SK-N-SH (cell line): ENCODE measurements around the gene ZNF587. TPM values are rescaled to one million over a fixed set of nuclear protein-coding genes. Genes with fewer than 3 reads are reported as not detected.
"Not testable (repeated sequence)": the region's sequence is repeated elsewhere in the genome, so short reads cannot be mapped to it uniquely, and the experiment has no call there.

ENCODE experiments used
- CTCF ChIA-PET: fragments of 300-600, 350-600 bp; formaldehyde crosslinking; extraction: SDS; loops from one replicate; lab custom pipeline; 2021; lab: Yijun Ruan, JAX
- POLR2A ChIA-PET: fragments of 350-600 bp; sonication (Branson Sonifier 250); formaldehyde crosslinking; extraction: SDS; loops from one replicate; lab custom pipeline; 2020; ENCODE audit warnings: antibody characterized with exemption, inconsistent platforms; lab: Yijun Ruan, JAX
- DNase-seq: peaks from one replicate; pipeline ENCODE4 v3.0.0; 2012
- H2AFZ ChIP-seq: fragments of 200-600 bp; sonication (generic); 2 replicates; pipeline ENCODE4 v1.8.1; 2016; ENCODE audit warnings: antibody characterized with exemption, mild to moderate bottlenecking, low read depth
- H3F3A ChIP-seq: fragments of 200-600 bp; sonication (generic); replicated peaks from 2 replicates; pipeline ENCODE3; 2016; ENCODE audit warnings: antibody characterized with exemption, mild to moderate bottlenecking; ENCODE audit not compliant: insufficient read depth
- H3K27ac ChIP-seq, 2 experiments: fragments of 200-500 bp in 1 of 2; fragments of 200-600 bp in 1 of 2; sonication (Bioruptor generic) in 1 of 2; sonication (generic), shearing (Covaris generic) in 1 of 2; 2 replicates each; pipeline versions ENCODE4 v1.5.1 to v1.6.1; 2014 to 2016; ENCODE audit warnings: low read depth in 2 of 2, inconsistent platforms in 1 of 2, low read length in 1 of 2, mild to moderate bottlenecking in 1 of 2, mixed read lengths in 1 of 2
- H3K27me3 ChIP-seq: fragments of 200-600 bp; sonication (generic), shearing (Covaris generic); 2 replicates; pipeline ENCODE4 v1.6.1; 2016; ENCODE audit warnings: mixed run types; ENCODE audit not compliant: insufficient read depth
- H3K36me3 ChIP-seq, 2 experiments: fragments of 200-500 bp in 1 of 2; fragments of 200-600 bp in 1 of 2; sonication (Bioruptor generic) in 1 of 2; sonication (generic) in 1 of 2; replicated peaks in 1 of 2; 2 replicates each; pipeline versions ENCODE3 to v1.5.1; 2014 to 2016; ENCODE audit warnings: low read length in 1 of 2, mild to moderate bottlenecking in 1 of 2; ENCODE audit not compliant: insufficient read depth in 2 of 2, control insufficient read depth in 1 of 2
- H3K4me1 ChIP-seq, 2 experiments: fragments of 200-500 bp in 1 of 2; fragments of 200-600 bp in 1 of 2; sonication (Bioruptor generic) in 1 of 2; sonication (generic), shearing (Covaris generic) in 1 of 2; 2 replicates each; pipeline versions ENCODE4 v1.5.1 to v1.6.1; 2014 to 2016; ENCODE audit warnings: low read depth in 1 of 2, low read length in 1 of 2, mixed run types in 1 of 2; ENCODE audit not compliant: insufficient read depth in 2 of 2, control insufficient read depth in 1 of 2
- H3K4me2 ChIP-seq: fragments of 200-600 bp; sonication (generic), shearing (Covaris generic); 2 replicates; pipeline ENCODE4 v1.6.1; 2017; ENCODE audit warnings: mixed run types
- H3K4me3 ChIP-seq, 2 experiments: fragments of 200-500 bp in 1 of 2; fragments of 200-600 bp in 1 of 2; sonication (Bioruptor generic) in 1 of 2; sonication (generic), shearing (Covaris generic) in 1 of 2; 2 replicates each; pipeline versions ENCODE4 v1.5.1 to v1.8.1; 2014 to 2016; ENCODE audit warnings: low read depth in 2 of 2, inconsistent platforms in 1 of 2, low read length in 1 of 2, mild to moderate bottlenecking in 1 of 2, mixed read lengths in 1 of 2, moderate library complexity in 1 of 2
- H3K79me2 ChIP-seq: fragments of 200-600 bp; sonication (generic); 2 replicates; pipeline ENCODE4 v1.8.1; 2017; ENCODE audit warnings: mild to moderate bottlenecking; ENCODE audit not compliant: insufficient read depth
- H3K9ac ChIP-seq: fragments of 200-600 bp; sonication (generic); 2 replicates; pipeline ENCODE4 v1.6.1; 2017; ENCODE audit warnings: mixed run types
- H3K9me2 ChIP-seq: fragments of 200-600 bp; sonication (generic); 2 replicates; pipeline ENCODE4 v1.6.1; 2017; ENCODE audit warnings: mixed run types
- H3K9me3 ChIP-seq: fragments of 200-600 bp; sonication (generic); 2 replicates; pipeline ENCODE4 v1.6.1; 2017; ENCODE audit warnings: mixed run types, mild to moderate bottlenecking, moderate library complexity
- H4K20me1 ChIP-seq: fragments of 200-600 bp; sonication (generic); 2 replicates; pipeline ENCODE4 v1.6.1; 2017; ENCODE audit warnings: mild to moderate bottlenecking, mixed run types; ENCODE audit not compliant: insufficient read depth
- ELF1 ChIP-seq: IDR thresholded peaks from 2 replicates; pipeline ENCODE4 v1.4.0; 2012
- FOSL2 ChIP-seq: IDR thresholded peaks from 2 replicates; pipeline ENCODE4 v1.4.0; 2012; ENCODE audit warnings: low read depth, mild to moderate bottlenecking, moderate library complexity, borderline replicate concordance
- FOXJ3 ChIP-seq: sonication (generic); formaldehyde crosslinking; IDR thresholded peaks from 2 replicates; pipeline ENCODE4 v1.5.1; 2020; ENCODE audit warnings: mild to moderate bottlenecking, missing genetic modification reagents
- FOXM1 ChIP-seq: IDR thresholded peaks from 2 replicates; pipeline ENCODE4 v1.4.0; 2012; ENCODE audit warnings: low read depth, mild to moderate bottlenecking
- JUND ChIP-seq: IDR thresholded peaks from 2 replicates; pipeline ENCODE4 v1.4.0; 2012
- MEF2A ChIP-seq: IDR thresholded peaks from 2 replicates; pipeline ENCODE4 v1.4.0; 2012; ENCODE audit warnings: low read depth, borderline replicate concordance
- RAD21 ChIP-seq: IDR thresholded peaks from 2 replicates; pipeline ENCODE4 v1.6.1; 2012; ENCODE audit warnings: mild to moderate bottlenecking, low read length
- RFX5 ChIP-seq: IDR thresholded peaks from 2 replicates; pipeline ENCODE4 v1.6.1; 2012; ENCODE audit warnings: mild to moderate bottlenecking, improper control_type of control experiment, low read length
- SMC3 ChIP-seq: IDR thresholded peaks from 2 replicates; pipeline ENCODE4 v1.6.1; 2012; ENCODE audit warnings: low read depth, low read length, improper control_type of control experiment
- TCF12 ChIP-seq: IDR thresholded peaks from 2 replicates; pipeline ENCODE4 v1.4.0; 2012
- TEAD4 ChIP-seq: IDR thresholded peaks from 2 replicates; pipeline ENCODE4 v1.4.0; 2012; ENCODE audit warnings: mild to moderate bottlenecking, borderline replicate concordance; ENCODE audit not compliant: insufficient read depth
- USF1 ChIP-seq: IDR thresholded peaks from 2 replicates; pipeline ENCODE4 v1.4.0; 2012; ENCODE audit warnings: low read depth, borderline replicate concordance
- USF2 ChIP-seq: fragments of 150-350 bp; IDR thresholded peaks from 2 replicates; pipeline ENCODE4 v1.6.1; 2017; ENCODE audit warnings: antibody characterized with exemption, low read length, low read depth, borderline replicate concordance
- YY1 ChIP-seq: IDR thresholded peaks from 2 replicates; pipeline ENCODE4 v1.4.0; 2012; ENCODE audit warnings: low read depth, mild to moderate bottlenecking
- WGBS: methylation state at CpG from one replicate; pipeline ENCODE4 v1.1.6; 2017; ENCODE audit warnings: low lambda C conversion rate; 5-methylcytosine and 5-hydroxymethylcytosine counted together
- polyA plus RNA-seq, 3 experiments: library from polyadenylated mRNA; depleted of rRNA; stranded (reverse); fragments of >200 nt; gene quantifications; 2 replicates each; pipeline ENCODE4 v1.2.3, GENCODE V29; 2012
- TF ChIP-seq, protein P1 (sequence below): fragments of 200-600 bp; sonication (generic); IDR thresholded peaks from 2 replicates; pipeline ENCODE4 v1.6.1; 2017; ENCODE audit warnings: antibody characterized with exemption, mild to moderate bottlenecking, moderate library complexity
- TF ChIP-seq, protein P2 (sequence below): IDR thresholded peaks from 2 replicates; pipeline ENCODE4 v1.4.0; 2012; ENCODE audit warnings: low read depth, borderline replicate concordance
- TF ChIP-seq, protein P3 (sequence below): fragments of 150-350 bp; IDR thresholded peaks from 2 replicates; pipeline ENCODE4 v1.6.1; 2016; ENCODE audit warnings: mild to moderate bottlenecking, low read depth, low read length

ZNF587 gene
- polyA plus RNA-seq, 1 of the 3 experiments (the other 2 are of a cell fraction): 7.4 TPM

DNA sequence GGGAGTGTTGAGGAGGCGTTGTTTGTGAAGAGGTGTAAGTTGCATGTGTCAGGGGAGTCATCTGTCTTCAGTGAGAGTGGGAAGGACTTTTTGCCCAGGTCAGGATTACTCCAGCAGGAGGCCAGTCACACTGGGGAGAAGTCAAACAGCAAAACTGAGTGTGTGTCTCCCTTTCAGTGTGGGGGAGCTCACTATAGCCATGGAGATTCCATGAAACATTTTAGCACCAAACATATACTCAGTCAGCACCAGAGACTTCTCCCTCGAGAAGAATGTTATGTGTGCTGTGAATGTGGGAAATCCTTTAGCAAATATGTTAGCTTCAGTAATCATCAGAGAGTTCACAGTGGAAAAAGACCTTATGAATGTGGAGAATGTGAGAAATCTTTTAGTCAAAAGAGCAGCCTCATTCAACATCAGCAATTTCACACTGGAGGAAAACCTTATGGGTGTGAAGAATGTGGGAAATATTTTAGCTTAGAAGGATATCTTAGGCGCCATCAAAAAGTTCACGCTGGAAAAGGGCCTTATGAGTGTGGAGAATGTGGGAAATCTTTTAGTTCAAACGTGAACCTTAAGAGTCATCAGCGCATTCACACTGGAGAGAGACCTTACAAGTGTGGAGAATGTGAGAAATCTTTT lies 8.4 kb upstream of the ZNF587 start:
- 83% methylated on average over 6 of the region's 6 CpGs for WGBS
- TF ChIP-seq TCF12 (no peak), RFX5 (no peak), FOXJ3 (CRISPR knock-in tag) (no peak), USF2 (no peak), TEAD4 (no peak), FOSL2 (no peak), USF1 (no peak), JUND (no peak), FOXM1 (no peak), SMC3 (no peak), MEF2A (no peak), ELF1 (no peak), YY1 (no peak), RAD21 (no peak)
- TF ChIP-seq, protein P1, sequence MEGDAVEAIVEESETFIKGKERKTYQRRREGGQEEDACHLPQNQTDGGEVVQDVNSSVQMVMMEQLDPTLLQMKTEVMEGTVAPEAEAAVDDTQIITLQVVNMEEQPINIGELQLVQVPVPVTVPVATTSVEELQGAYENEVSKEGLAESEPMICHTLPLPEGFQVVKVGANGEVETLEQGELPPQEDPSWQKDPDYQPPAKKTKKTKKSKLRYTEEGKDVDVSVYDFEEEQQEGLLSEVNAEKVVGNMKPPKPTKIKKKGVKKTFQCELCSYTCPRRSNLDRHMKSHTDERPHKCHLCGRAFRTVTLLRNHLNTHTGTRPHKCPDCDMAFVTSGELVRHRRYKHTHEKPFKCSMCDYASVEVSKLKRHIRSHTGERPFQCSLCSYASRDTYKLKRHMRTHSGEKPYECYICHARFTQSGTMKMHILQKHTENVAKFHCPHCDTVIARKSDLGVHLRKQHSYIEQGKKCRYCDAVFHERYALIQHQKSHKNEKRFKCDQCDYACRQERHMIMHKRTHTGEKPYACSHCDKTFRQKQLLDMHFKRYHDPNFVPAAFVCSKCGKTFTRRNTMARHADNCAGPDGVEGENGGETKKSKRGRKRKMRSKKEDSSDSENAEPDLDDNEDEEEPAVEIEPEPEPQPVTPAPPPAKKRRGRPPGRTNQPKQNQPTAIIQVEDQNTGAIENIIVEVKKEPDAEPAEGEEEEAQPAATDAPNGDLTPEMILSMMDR: no peak
- TF ChIP-seq, protein P2, sequence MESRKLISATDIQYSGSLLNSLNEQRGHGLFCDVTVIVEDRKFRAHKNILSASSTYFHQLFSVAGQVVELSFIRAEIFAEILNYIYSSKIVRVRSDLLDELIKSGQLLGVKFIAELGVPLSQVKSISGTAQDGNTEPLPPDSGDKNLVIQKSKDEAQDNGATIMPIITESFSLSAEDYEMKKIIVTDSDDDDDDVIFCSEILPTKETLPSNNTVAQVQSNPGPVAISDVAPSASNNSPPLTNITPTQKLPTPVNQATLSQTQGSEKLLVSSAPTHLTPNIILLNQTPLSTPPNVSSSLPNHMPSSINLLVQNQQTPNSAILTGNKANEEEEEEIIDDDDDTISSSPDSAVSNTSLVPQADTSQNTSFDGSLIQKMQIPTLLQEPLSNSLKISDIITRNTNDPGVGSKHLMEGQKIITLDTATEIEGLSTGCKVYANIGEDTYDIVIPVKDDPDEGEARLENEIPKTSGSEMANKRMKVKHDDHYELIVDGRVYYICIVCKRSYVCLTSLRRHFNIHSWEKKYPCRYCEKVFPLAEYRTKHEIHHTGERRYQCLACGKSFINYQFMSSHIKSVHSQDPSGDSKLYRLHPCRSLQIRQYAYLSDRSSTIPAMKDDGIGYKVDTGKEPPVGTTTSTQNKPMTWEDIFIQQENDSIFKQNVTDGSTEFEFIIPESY: no peak
- TF ChIP-seq, protein P3, sequence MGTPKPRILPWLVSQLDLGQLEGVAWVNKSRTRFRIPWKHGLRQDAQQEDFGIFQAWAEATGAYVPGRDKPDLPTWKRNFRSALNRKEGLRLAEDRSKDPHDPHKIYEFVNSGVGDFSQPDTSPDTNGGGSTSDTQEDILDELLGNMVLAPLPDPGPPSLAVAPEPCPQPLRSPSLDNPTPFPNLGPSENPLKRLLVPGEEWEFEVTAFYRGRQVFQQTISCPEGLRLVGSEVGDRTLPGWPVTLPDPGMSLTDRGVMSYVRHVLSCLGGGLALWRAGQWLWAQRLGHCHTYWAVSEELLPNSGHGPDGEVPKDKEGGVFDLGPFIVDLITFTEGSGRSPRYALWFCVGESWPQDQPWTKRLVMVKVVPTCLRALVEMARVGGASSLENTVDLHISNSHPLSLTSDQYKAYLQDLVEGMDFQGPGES: no peak
- H3K9ac ChIP-seq: no peak overlapping the region
- H3F3A ChIP-seq: no peaks in the 10 kb centered on the region
- ChIA-PET POLR2A (no interaction called here), CTCF (no interaction called here)
- H3K9me3 ChIP-seq: no peaks in the 10 kb centered on the region
- H3K4me1 ChIP-seq: no peaks in the 10 kb centered on the region
- no peak overlapping the region for H3K27ac ChIP-seq
- H3K4me2 ChIP-seq: no peak overlapping the region
- H3K27me3 ChIP-seq: no peaks in the 10 kb centered on the region
- H2AFZ ChIP-seq: no peak overlapping the region
- H3K79me2 ChIP-seq: peaks cover 80% of the 10 kb centered on the region
- no peak overlapping the region for H3K4me3 ChIP-seq
- H3K36me3 ChIP-seq: peaks cover 22 to 23% of the 10 kb centered on the region in 2 experiments
- no peaks in the 10 kb centered on the region for H4K20me1 ChIP-seq
- no peaks in the 10 kb centered on the region for H3K9me2 ChIP-seq
- DNase-seq: no peak

- H3K4me1 ChIP-seq, H3K4me2 ChIP-seq, H3K9me2 ChIP-seq, H3K27me3 ChIP-seq, H2AFZ ChIP-seq, H3K9ac ChIP-seq, H4K20me1 ChIP-seq, H3K4me3 ChIP-seq, H3K27ac ChIP-seq, H3K9me3 ChIP-seq, DNase-seq, POLR2A ChIA-PET: not testable (repeated sequence)
- CTCF ChIA-PET: interaction anchor here (1.6 kb wide), 1 partner anchor 28 kb away, joined by 5 read pairs; no protein-coding TSS in a partner anchor
- Histone ChIP-seq H3F3A (peaks cover 13% of the 10 kb centered on the region), H3K79me2 (peaks cover 62% of the 10 kb centered on the region), H3K36me3 (peaks cover 9 to 17% of the 10 kb centered on the region in 2 experiments)
- 96% methylated on average over 2 of the region's 3 CpGs for WGBS
Measured at GRCh38 chr19:57847164-57847563, 2.5 kb upstream of the ZNF587 start.
